K562 (cell line): ENCODE results near the gene TAF12. TPM values are rescaled to one million over a fixed set of nuclear protein-coding genes. Genes with fewer than 3 reads are reported as not detected.

Experiments
- BRCA1 ChIP-seq, 2 experiments: fragments of 450-650 bp in 1 of 2; sonication (generic) in 1 of 2; formaldehyde crosslinking in 1 of 2; IDR thresholded peaks; 2 replicates each; pipeline versions ENCODE4 v1.5.0 to v1.6.1; 2017 to 2020; ENCODE audit warnings: mild to moderate bottlenecking in 1 of 2, missing genetic modification reagents in 1 of 2
- CUX1 ChIP-seq: fragments of 200-800 bp; sonication (Bioruptor generic); IDR thresholded peaks from 2 replicates; pipeline ENCODE4 v1.6.1; 2016; ENCODE audit warnings: missing genetic modification characterization, missing compliant biosample characterization
- FOXK1 ChIP-seq: sonication (generic); formaldehyde crosslinking; IDR thresholded peaks from 2 replicates; pipeline ENCODE4 v1.8.0; 2022; ENCODE audit warnings: missing genetic modification reagents, mild to moderate bottlenecking, borderline replicate concordance
- FUS ChIP-seq: fragments of 200-400 bp; formaldehyde crosslinking; optimal IDR thresholded peaks from 2 replicates; pipeline ENCODE3; 2017; ENCODE audit warnings: low read depth, low read length
- GTF3C2 ChIP-seq: IDR thresholded peaks from 3 replicates; pipeline ENCODE4 v1.6.1; 2011; ENCODE audit warnings: borderline replicate concordance, mild to moderate bottlenecking, moderate library complexity; ENCODE audit not compliant: insufficient read length; ENCODE audit errors: extremely low read depth
- HMG20A ChIP-seq: fragments of 450-650 bp; formaldehyde crosslinking; conservative IDR thresholded peaks from 2 replicates; pipeline ENCODE4 v1.4.0; 2020; ENCODE audit warnings: mild to moderate bottlenecking, mixed read lengths
- KAT2B ChIP-seq: IDR thresholded peaks from one replicate; pipeline ENCODE4 v1.6.1; 2012; ENCODE audit warnings: low read depth, mild to moderate bottlenecking, control low read depth, inconsistent platforms, low read length, moderate library complexity
- MEIS2 ChIP-seq: fragments of 450-650 bp; IDR thresholded peaks from 2 replicates; pipeline ENCODE4 v1.6.1; 2014; ENCODE audit warnings: mild to moderate bottlenecking; ENCODE audit not compliant: partially characterized antibody
- MTA2 ChIP-seq: fragments of 450-650 bp; IDR thresholded peaks from 2 replicates; pipeline ENCODE4 v1.6.1; 2016; ENCODE audit warnings: low read depth
- NCOA1 ChIP-seq: fragments of 450-650 bp; IDR thresholded peaks from 2 replicates; pipeline ENCODE4 v1.6.1; 2016; ENCODE audit warnings: low read depth
- PRPF4 ChIP-seq: fragments of 200-400 bp; formaldehyde crosslinking; IDR thresholded peaks from one replicate; pipeline ENCODE4 v1.6.1; 2017; ENCODE audit warnings: low read length, low read depth, mild to moderate bottlenecking; ENCODE audit not compliant: insufficient read depth, poor library complexity, severe bottlenecking
- ZBTB2 ChIP-seq: fragments of 450-650 bp; IDR thresholded peaks from 2 replicates; pipeline ENCODE4 v1.6.1; 2016; ENCODE audit warnings: antibody characterized with exemption
- ZKSCAN8 ChIP-seq: fragments of 200-800 bp; sonication (Bioruptor generic); IDR thresholded peaks from 2 replicates; pipeline ENCODE4 v1.6.1; 2016; ENCODE audit warnings: missing genetic modification characterization, missing compliant biosample characterization
- ZNF280A ChIP-seq: fragments of 450-650 bp; IDR thresholded peaks from 2 replicates; pipeline ENCODE4 v1.6.1; 2018; ENCODE audit warnings: mild to moderate bottlenecking, low read depth; ENCODE audit not compliant: partially characterized antibody
- polyA plus RNA-seq, 8 experiments: library from polyadenylated mRNA; depleted of rRNA in 4 of 8; stranded (reverse) in 5 of 8; unstranded in 3 of 8; fragments of >200 nt; fragmentation: Nextera tagmentation in 2 of 8; fragmentation: Illumina TruSeq in 1 of 8; extraction: Ambion mirVana in 2 of 8; extraction: Trizol in 1 of 8; gene quantifications; 2 replicates each; pipeline versions ENCODE4 v1.2.1 to v1.2.3, GENCODE V29; 2011 to 2014; ENCODE audit warnings: inconsistent platforms in 1 of 8, missing spikeins in 1 of 8
- total RNA-seq, 7 experiments: library from RNA; depleted of rRNA in 6 of 7; stranded (reverse); fragments of >200 nt in 6 of 7; fragmentation: Illumina TruSeq in 2 of 7; extraction: Trizol in 2 of 7; gene quantifications; 2 replicates each; pipeline versions ENCODE4 v1.2.1 to v1.2.3, GENCODE V29; 2011 to 2021; ENCODE audit warnings: low replicate concordance in 1 of 7

The TAF12 gene
- total and polyA plus RNA-seq, 9 of the 15 experiments (the other 6 are each of a cell fraction or from before 2014, with no cell fraction given) = 31.6 to 89.0 (median 50.5) TPM

- TF ChIP-seq ZBTB2 = peak; percentile 89
- no peak for TF ChIP-seq ZKSCAN8 (CRISPR knock-in tag)
- no peak for TF ChIP-seq BRCA1 (IDR thresholded peaks at IDR 0.05)
- TF ChIP-seq BRCA1 (CRISPR knock-in tag; IDR thresholded peaks at IDR 0.05) = no peak
- no peak for TF ChIP-seq ZNF280A
- no peak for TF ChIP-seq NCOA1
- no peak for TF ChIP-seq CUX1 (CRISPR knock-in tag)
- no peak for TF ChIP-seq GTF3C2
- peak; percentile 100 for TF ChIP-seq PRPF4
- peak; percentile 46 for TF ChIP-seq FOXK1
- no peak for TF ChIP-seq MTA2
- peak; percentile 28 for TF ChIP-seq MEIS2
- TF ChIP-seq FUS = peak; percentile 98
- no peak for TF ChIP-seq KAT2B
- TF ChIP-seq HMG20A (CRISPR knock-in tag) = no peak
Measured at GRCh38 chr1:28581531-28582247, 61.2 kb downstream of the TAF12 start (continued).
